IPS-18a (cell line): ENCODE data around the gene SH3PXD2B.
"Not testable (repeated sequence)": the region's sequence is repeated elsewhere in the genome, so short reads cannot be mapped to it uniquely, and the experiment has no call there.

Experiments used
- H3K27ac ChIP-seq: one replicate; pipeline ENCODE4 v1.5.1; 2013; ENCODE audit warnings: low read length
- H3K27me3 ChIP-seq: one replicate; pipeline ENCODE4 v1.6.1; 2013; ENCODE audit warnings: mild to moderate bottlenecking, low read length; ENCODE audit not compliant: control insufficient read depth, insufficient read depth
- H3K36me3 ChIP-seq: one replicate; pipeline ENCODE4 v1.6.1; 2013; ENCODE audit warnings: low read depth, low read length; ENCODE audit not compliant: control insufficient read depth
- H3K4me1 ChIP-seq: one replicate; pipeline ENCODE4 v1.6.1; 2013; ENCODE audit warnings: low read depth, low read length; ENCODE audit not compliant: control insufficient read depth
- H3K4me3 ChIP-seq: one replicate; pipeline ENCODE4 v1.5.1; 2013; ENCODE audit warnings: low read length
- H3K9ac ChIP-seq: one replicate; pipeline ENCODE4 v1.6.1; 2013; ENCODE audit warnings: mild to moderate bottlenecking, low read length, moderate library complexity
- H3K9me3 ChIP-seq: one replicate; pipeline ENCODE4 v1.6.1; 2013; ENCODE audit warnings: low read depth, low read length; ENCODE audit not compliant: control insufficient read depth

The SH3PXD2B gene

GRCh38 chr5:172335721-172336120 is 118.6 kb downstream of the SH3PXD2B start:
- Histone ChIP-seq H3K27ac (no peak overlapping the region), H3K27me3 (no peaks in the 10 kb centered on the region), H3K9ac (no peak overlapping the region), H3K9me3 (no peaks in the 10 kb centered on the region), H3K4me1 (no peaks in the 10 kb centered on the region), H3K4me3 (no peak overlapping the region), H3K36me3 (peaks cover 15% of the 10 kb centered on the region)

GRCh38 chr5:172334641-172335040 is 119.7 kb downstream of the SH3PXD2B start:
- H3K27ac ChIP-seq = no peak overlapping the region
- H3K9ac ChIP-seq = no peak overlapping the region
- no peaks in the 10 kb centered on the region for H3K27me3 ChIP-seq
- H3K4me1 ChIP-seq = no peaks in the 10 kb centered on the region
- no peaks in the 10 kb centered on the region for H3K9me3 ChIP-seq
- H3K36me3 ChIP-seq = peaks cover 15% of the 10 kb centered on the region
- H3K4me3 ChIP-seq = no peak overlapping the region

GRCh38 chr5:172334196-172334595 is 120.1 kb downstream of the SH3PXD2B start:
- Histone ChIP-seq H3K9me3 (no peaks in the 10 kb centered on the region), H3K27me3 (no peaks in the 10 kb centered on the region), H3K36me3 (peaks cover 15% of the 10 kb centered on the region), H3K9ac (no peak overlapping the region), H3K4me1 (no peaks in the 10 kb centered on the region), H3K4me3 (no peak overlapping the region), H3K27ac (no peak overlapping the region)

GRCh38 chr5:172326901-172327300 is 127.4 kb downstream of the SH3PXD2B start:
- not testable (repeated sequence) for H3K4me1 ChIP-seq, H3K36me3 ChIP-seq, H3K4me3 ChIP-seq, H3K9ac ChIP-seq, H3K27ac ChIP-seq, H3K27me3 ChIP-seq, H3K9me3 ChIP-seq

- Histone ChIP-seq H3K36me3 (no peaks in the 10 kb centered on the region), H3K27ac (no peak overlapping the region), H3K27me3 (no peaks in the 10 kb centered on the region), H3K9me3 (no peaks in the 10 kb centered on the region), H3K4me1 (no peaks in the 10 kb centered on the region), H3K9ac (no peak overlapping the region), H3K4me3 (no peak overlapping the region)
These were observed 128.9 kb downstream of the SH3PXD2B start for GRCh38 chr5:172325452-172325851.

- H3K4me3 ChIP-seq = no peak overlapping the region
- no peak overlapping the region for H3K27ac ChIP-seq
- H3K36me3 ChIP-seq = no peaks in the 10 kb centered on the region
- no peaks in the 10 kb centered on the region for H3K4me1 ChIP-seq
- no peaks in the 10 kb centered on the region for H3K27me3 ChIP-seq
- no peaks in the 10 kb centered on the region for H3K9me3 ChIP-seq
- H3K9ac ChIP-seq = no peak overlapping the region
These were observed 132.0 kb downstream of the SH3PXD2B start for GRCh38 chr5:172322028-172322965.

GRCh38 chr5:172321593-172321992 is 132.7 kb downstream of the SH3PXD2B start:
- H3K9ac ChIP-seq = no peak overlapping the region
- H3K9me3 ChIP-seq = no peaks in the 10 kb centered on the region
- H3K27ac ChIP-seq = no peak overlapping the region
- H3K27me3 ChIP-seq = no peaks in the 10 kb centered on the region
- H3K4me1 ChIP-seq = no peaks in the 10 kb centered on the region
- H3K36me3 ChIP-seq = no peaks in the 10 kb centered on the region
- no peak overlapping the region for H3K4me3 ChIP-seq

GRCh38 chr5:172319708-172320441 is 134.4 kb downstream of the SH3PXD2B start:
- Histone ChIP-seq H3K9me3 (no peaks in the 10 kb centered on the region), H3K27ac (no peak overlapping the region), H3K9ac (no peak overlapping the region), H3K27me3 (no peaks in the 10 kb centered on the region), H3K4me3 (no peak overlapping the region), H3K4me1 (no peaks in the 10 kb centered on the region), H3K36me3 (no peaks in the 10 kb centered on the region)

GRCh38 chr5:172315587-172316493 is 138.5 kb downstream of the SH3PXD2B start:
- Histone ChIP-seq H3K9me3 (no peaks in the 10 kb centered on the region), H3K27ac (no peak overlapping the region), H3K4me3 (no peak overlapping the region), H3K9ac (no peak overlapping the region), H3K27me3 (no peaks in the 10 kb centered on the region), H3K4me1 (no peaks in the 10 kb centered on the region), H3K36me3 (no peaks in the 10 kb centered on the region)

- Histone ChIP-seq H3K36me3 (no peaks in the 10 kb centered on the region), H3K27me3 (no peaks in the 10 kb centered on the region), H3K9ac (no peak overlapping the region), H3K27ac (no peak overlapping the region), H3K9me3 (no peaks in the 10 kb centered on the region), H3K4me1 (no peaks in the 10 kb centered on the region), H3K4me3 (no peak overlapping the region)
These were observed 140.4 kb downstream of the SH3PXD2B start for GRCh38 chr5:172313915-172314314.

- Histone ChIP-seq H3K27me3 (no peaks in the 10 kb centered on the region), H3K36me3 (no peaks in the 10 kb centered on the region), H3K9me3 (no peaks in the 10 kb centered on the region), H3K27ac (no peak overlapping the region), H3K9ac (no peak overlapping the region), H3K4me3 (no peak overlapping the region), H3K4me1 (no peaks in the 10 kb centered on the region)
These were observed 142.0 kb downstream of the SH3PXD2B start for GRCh38 chr5:172312286-172312685.
